ENCODE measurements around the gene SBK1.
A peak's percentile ranks its signal among the peaks of the same experiment; 100 is the strongest.

The SBK1 gene

GRCh38 chr16:28304214-28304613, 11.9 kb downstream of the SBK1 start:
- no peak for DNase-seq (ENCODE audit: low spot score)

GRCh38 chr16:28307936-28308335, 15.6 kb downstream of the SBK1 start:
- DNase-seq (ENCODE audit: low spot score) (no peak), FAIRE-seq (no peak)

More at GRCh38 chr16:28304214-28304613, 11.9 kb downstream of the SBK1 start:
- FAIRE-seq = no peak

- DNase-seq (ENCODE audit: low spot score) (no peak), FAIRE-seq (no peak)
Observed at GRCh38 chr16:28308794-28309584, 16.7 kb downstream of the SBK1 start.

DNA sequence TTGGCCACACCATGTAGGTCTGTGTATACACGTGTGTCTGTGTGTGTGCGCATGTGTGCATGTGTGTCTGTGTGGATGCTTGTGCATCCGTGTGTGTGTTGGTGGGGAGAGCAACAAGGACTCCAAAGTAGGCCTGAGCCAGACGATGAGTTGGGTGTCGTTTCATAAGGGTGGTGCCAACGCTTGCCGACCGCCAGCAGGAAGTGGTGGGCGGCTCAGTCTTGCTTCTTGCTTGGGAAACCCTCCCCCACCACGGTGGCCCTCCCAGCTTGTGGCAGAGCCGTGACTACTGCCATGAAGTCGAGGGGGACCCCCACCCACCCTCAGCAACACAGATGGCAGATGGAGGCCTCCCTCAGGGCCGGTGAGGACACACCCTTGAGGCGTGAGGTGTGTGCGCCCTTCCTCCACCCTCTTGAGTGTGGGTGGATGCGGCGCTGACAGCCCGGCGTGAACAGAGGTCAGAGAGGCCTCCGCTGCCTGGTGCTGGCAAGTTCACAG, 17.5 kb downstream of the SBK1 start:
- DNase-seq (ENCODE audit: low spot score) (no peak), FAIRE-seq (no peak)

DNA sequence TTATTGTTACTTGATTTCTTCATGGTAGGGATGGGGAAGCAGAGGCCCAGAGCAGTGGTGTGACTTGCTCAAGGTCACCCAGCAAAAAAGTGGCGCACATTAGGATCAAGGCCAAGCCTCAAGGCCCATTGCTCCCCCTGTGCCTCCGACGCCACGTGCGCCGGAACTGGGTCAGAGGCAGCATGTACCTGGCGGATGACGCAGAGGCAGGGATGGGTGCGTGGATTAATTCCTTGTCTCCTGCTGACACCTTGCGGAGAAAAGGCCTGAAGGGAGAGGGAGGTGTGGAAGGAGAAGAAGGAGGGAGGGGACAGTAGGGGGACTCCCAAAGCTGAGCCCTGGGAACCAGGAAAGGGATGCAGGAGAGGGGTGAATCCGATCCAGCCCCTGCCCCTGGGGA, 18.5 kb downstream of the SBK1 start:
- DNase-seq (ENCODE audit: low spot score) (no peak), FAIRE-seq (no peak)

GRCh38 chr16:28311413-28311812, 19.1 kb downstream of the SBK1 start:
- no peak for FAIRE-seq
- no peak for DNase-seq (ENCODE audit: low spot score)

- FAIRE-seq (no peak), DNase-seq (ENCODE audit: low spot score) (no peak)
Observed at GRCh38 chr16:28311913-28312312, 19.6 kb downstream of the SBK1 start.

GRCh38 chr16:28312327-28312726, 20.0 kb downstream of the SBK1 start:
- FAIRE-seq (no peak), DNase-seq (ENCODE audit: low spot score) (no peak)

DNA sequence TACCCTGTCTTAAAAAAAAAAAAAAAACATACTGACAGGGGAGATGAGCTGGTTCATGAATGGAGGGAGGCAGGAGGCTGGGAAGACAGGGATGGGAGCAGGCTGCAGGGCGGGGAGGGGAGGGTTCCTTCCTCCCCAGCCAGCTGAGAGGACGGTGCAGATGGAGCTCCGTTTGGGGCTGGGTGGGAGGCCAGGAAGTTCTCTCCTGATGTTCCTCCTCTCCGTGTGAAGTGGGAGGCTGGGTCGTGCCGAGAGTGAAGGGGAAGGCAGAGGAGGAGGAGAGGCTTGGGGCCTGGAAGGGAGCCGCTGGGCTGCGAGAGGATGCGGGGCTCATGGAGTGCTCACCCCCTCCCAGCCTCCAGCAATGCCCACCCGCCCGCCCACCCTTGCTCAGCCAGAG, 21.3 kb downstream of the SBK1 start:
- no peak for FAIRE-seq
- DNase-seq (ENCODE audit: low spot score) = no peak

DNA sequence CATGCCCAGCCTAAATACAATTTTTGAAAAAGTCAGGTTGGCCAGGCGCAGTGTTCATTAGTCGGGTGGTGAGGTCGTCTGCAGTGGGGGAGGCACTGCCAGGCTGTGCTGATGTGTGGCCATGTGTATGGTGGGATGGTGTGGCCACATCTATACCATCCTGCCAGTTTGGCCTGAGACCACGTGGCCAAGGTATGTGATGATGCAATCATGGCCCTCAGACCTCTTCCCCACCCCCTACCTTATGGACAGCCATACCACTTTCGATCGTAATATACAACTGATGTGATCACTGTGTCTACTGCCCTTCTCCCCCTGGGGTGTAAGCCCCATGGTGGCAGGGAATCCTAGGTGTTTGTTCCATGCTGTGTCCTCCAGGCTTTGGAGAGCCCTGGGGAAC, 23.7 kb downstream of the SBK1 start:
- FAIRE-seq = no peak

DNA sequence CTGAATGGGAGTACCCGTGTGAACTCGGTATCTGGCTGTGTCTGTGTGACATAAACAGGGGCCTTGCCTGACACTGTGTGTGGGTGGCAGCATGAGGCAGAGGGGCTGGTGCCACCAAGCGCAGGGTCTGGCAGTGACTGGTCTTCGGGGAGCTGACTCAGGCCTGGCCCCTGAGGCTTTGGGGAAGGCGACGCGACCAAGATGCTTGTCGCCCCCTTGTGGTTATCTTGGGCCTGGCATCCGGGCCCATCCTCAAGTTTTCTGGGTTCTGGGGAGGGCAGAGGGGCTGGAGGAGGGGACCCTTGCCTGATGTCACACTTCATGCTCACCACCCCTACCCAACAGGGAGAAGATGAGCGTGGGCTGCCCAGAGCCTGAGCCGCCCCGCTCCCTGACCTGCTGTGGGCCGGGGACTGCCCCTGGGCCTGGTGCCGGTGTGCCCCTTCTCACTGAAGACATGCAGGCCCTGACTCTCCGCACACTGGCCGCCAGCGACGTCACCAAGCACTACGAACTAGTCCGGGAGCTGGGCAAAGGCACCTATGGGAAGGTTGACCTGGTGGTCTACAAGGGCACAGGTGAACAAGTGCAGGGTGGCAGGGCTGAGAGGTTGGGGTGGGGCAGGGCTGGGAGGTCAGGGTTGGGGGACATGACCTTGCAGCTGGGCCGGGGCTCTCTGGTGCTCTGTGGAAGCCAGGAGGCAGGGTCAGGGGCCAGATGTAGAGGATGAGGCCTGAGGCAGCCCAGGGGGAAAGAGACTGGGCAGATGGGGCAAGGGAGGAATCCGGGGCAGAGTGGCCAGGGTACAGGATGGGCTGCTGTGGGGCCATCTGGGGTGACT, 24.9 kb downstream of the SBK1 start:
- FAIRE-seq (no peak), DNase-seq (ENCODE audit: low spot score) (peak; percentile 19)

More for the DNA sequence above, 23.7 kb downstream of the SBK1 start:
- no peak for DNase-seq (ENCODE audit: low spot score)

DNA sequence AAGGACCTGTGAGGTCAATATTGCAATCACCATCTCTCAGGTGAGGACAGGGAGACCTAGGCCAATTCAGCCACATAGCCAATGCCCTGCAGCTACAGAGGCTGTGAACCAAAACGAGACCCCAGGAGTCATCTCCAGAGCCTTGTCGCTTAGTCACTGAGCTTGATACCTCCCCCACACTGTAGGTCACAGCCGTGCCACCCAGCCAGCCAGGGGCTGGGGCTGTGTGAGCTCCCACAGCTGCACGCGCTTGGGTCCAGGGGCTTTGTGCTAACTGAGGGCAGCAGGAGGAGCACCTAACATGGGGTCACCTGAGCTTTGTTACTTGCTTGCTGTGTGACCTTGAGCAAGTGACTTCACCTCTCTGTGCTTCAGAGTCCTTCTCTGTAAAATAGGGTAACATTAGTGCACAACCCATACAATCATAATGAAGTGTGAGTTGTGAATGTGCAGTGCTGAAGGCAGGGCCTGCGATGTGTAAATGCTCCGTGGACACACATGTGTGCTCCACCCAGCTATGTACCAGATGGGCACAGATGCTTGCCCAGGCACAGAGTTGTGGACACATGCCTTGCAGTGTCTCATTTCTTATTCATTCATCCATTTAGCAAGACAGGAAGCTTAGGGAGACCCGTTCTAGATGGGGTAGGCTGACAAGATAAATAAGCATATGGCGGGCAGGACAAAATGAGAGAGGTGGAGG, 25.9 kb downstream of the SBK1 start:
- FAIRE-seq (no peak), DNase-seq (ENCODE audit: low spot score) (no peak)

DNA sequence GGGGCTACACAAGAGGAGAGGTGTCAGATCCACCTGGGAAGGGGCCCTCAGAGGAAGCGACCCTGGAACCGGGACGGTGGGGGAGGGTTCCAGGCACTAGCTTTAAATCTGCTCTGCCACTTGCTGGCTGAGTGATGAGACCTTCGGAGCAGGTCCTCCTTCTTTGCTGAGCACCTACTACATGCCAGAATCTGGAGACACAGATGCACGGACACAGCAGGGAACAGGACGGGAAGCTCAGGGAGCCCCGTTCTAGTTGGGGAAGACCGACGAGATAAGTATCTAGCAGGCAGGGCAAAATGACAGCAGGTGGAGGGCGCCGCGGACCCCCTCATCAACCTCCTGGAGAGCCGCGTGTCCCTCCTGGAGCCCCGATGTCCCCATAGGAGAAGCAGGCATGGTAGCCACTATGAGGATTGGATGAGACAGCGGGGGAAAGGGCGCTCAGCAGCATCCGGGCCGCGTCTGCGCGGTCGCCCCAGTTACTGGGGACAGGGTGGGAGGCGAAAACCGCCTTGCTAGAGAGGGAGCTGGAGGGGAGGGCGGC, 27.2 kb downstream of the SBK1 start:
- DNase-seq (ENCODE audit: low spot score) = no peak
- FAIRE-seq = no peak

- DNase-seq (ENCODE audit: low spot score) = no peak
- FAIRE-seq = no peak
Observed at GRCh38 chr16:28320023-28320561, 27.8 kb downstream of the SBK1 start.

GRCh38 chr16:28320741-28321140, 28.4 kb downstream of the SBK1 start:
- FAIRE-seq (no peak), DNase-seq (ENCODE audit: low spot score) (no peak)

DNA sequence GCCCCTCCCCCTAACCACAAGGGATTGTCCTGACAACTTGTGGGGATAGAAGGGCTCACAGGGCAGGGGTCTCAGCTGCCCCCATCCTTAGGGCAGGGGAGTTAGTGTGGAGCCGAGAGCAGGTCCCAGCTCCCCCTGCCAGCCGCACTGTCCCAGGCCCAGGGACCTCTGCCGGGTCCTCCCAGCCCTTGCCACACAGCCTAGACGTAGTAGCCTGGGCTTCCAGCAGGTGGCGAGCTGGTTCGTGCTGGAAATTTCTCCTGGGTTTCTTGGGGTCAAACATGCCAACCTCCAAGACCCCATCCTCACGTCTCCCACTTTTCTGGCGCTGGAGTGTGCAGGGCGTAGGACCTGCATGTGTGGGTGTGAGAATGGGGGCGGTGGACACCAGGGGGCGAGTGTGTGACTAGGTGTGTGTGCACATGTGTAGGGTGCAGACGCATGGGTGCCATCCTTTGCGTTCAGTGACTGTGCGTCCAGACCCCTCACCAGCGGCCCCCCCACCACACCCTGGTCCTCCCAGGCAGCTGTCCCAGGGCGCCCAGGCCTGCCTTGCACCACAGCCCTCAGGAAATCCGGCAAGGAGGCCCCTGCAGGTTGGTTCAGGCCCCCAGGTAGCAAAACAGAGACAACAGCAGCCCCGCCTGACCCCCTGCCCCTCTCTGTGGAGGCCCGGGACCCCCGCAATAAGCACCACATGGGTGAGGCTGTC, 29.5 kb downstream of the SBK1 start:
- DNase-seq (ENCODE audit: low spot score) = no peak
- no peak for FAIRE-seq

DNA sequence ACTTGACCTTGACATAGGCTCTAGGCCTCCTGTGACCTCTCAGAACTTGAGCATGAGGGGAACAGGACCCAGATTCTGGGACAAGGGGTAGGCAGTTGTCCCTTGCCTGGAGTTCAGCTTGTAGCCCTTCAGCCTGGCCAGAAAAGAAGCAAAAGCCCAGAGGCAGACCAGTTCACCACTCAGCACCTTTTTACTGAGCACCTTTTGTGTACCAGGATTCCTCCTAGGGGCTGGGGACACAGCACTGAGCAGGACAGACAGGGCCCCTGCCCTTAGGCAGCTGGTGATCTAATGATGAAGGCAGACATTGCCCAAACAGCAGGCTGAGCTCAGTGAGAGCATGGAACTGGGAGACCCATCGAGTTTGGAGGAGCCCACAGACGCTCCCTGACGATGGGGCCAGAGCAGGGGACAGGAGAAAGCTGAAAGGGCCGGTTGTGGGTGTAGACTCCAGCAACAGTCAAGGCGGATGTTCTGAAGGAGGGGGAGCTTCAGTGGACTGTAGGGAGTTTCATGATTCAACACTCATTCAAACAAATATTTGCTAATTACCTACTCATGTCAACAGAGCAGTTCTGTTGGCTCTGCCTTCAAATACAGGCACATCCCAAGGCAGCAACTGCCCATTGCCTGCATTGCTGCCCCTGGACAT, 32.0 kb downstream of the SBK1 start:
- no peak for DNase-seq (ENCODE audit: low spot score)
- no peak for FAIRE-seq

DNA sequence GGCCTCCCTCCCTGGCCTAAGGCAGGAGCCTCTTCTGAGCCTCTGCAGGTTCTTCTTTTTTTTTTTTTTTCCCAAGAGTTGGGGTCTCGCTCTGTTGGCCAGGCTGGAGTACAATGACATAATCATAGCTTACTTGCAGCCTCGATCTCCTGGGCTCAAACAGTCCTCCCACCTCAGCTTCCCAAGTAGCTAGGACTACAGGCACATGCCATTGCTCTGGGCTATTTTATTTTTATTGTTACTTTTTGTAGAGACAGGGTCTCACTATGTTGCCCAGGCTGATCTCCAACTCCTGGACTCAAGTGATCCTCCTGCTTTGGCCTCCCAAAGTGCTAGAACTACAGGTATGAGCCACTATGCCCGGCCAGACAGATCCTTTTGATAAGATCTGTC, 32.6 kb downstream of the SBK1 start:
- no peak for FAIRE-seq

DNA sequence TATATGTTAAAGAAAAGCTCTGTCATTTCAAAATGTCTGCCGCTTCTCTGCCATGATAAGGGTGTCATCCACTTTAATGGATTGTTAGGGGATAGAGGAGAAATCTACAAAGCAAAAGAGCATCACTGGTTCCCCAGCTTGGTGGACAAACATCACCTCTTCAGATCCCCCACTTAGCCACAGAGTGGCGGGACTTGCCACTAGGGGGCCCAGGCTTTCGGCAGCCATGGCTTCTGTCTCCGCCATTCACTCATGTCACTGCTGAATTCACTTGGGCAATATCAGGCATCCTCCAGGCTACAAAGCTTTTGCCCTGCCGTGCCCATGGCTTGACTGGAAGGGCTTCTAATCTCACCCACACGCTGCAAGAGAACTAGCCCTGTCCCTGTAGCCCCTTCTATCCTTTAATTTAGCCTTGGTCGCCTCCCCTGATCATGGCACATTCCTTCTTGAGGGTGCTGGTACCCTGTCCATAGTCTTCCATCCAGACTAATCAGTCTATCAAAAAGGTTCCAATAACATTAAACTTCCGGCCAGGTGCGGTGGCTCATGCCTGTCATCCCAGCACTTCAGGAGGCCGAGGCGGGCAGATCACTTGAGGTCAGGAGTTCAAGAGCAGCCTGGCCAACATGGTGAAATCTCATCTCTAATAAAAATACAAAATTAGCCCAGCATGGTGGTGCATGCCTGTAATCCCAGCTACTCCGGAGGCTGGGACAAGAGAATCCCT, 34.7 kb downstream of the SBK1 start:
- DNase-seq (ENCODE audit: low spot score) (peak; percentile 14), FAIRE-seq (no peak)

More for the DNA sequence above, 32.6 kb downstream of the SBK1 start:
- DNase-seq (ENCODE audit: low spot score) = no peak
